ENCODE data around the gene ITPR2.

ITPR2 gene

GRCh38 chr12:26659930-26660329, 173.1 kb downstream of the ITPR2 start:
- H3F3A ChIP-seq (ENCODE audit: insufficient read depth, low read length), result no peaks in the 10 kb centered on the region
- H3K9ac ChIP-seq (ENCODE audit: low read length), result no peak overlapping the region
- no peak overlapping the region for H2AFZ ChIP-seq (ENCODE audit: low read length)
- peaks cover 54% of the 10 kb centered on the region for H3K36me3 ChIP-seq (ENCODE audit: insufficient read depth, low read length)
- no peaks in the 10 kb centered on the region for H4K20me1 ChIP-seq (ENCODE audit: insufficient read depth, low read length)
- H3K9me2 ChIP-seq (ENCODE audit: low read depth, low read length), result no peaks in the 10 kb centered on the region
- no peaks in the 10 kb centered on the region for H3K4me1 ChIP-seq (ENCODE audit: insufficient read depth, low read length, severe bottlenecking)
- H3K4me3 ChIP-seq (ENCODE audit: low read depth, low read length, poor library complexity, severe bottlenecking), result no peak overlapping the region
- H3K79me2 ChIP-seq (ENCODE audit: insufficient read depth, low read length), result no peaks in the 10 kb centered on the region
- H3K27ac ChIP-seq (ENCODE audit: low read depth, low read length, poor library complexity, severe bottlenecking), result no peak overlapping the region
- TF ChIP-seq EZH2 (IDR thresholded peaks at IDR 0.05; ENCODE audit: borderline replicate concordance, low read length), result no peak
- TF ChIP-seq, protein P1, sequence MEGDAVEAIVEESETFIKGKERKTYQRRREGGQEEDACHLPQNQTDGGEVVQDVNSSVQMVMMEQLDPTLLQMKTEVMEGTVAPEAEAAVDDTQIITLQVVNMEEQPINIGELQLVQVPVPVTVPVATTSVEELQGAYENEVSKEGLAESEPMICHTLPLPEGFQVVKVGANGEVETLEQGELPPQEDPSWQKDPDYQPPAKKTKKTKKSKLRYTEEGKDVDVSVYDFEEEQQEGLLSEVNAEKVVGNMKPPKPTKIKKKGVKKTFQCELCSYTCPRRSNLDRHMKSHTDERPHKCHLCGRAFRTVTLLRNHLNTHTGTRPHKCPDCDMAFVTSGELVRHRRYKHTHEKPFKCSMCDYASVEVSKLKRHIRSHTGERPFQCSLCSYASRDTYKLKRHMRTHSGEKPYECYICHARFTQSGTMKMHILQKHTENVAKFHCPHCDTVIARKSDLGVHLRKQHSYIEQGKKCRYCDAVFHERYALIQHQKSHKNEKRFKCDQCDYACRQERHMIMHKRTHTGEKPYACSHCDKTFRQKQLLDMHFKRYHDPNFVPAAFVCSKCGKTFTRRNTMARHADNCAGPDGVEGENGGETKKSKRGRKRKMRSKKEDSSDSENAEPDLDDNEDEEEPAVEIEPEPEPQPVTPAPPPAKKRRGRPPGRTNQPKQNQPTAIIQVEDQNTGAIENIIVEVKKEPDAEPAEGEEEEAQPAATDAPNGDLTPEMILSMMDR (IDR thresholded peaks at IDR 0.05; ENCODE audit: low read length), result no peak
- H3K9me3 ChIP-seq (ENCODE audit: low read length), result no peaks in the 10 kb centered on the region
- no peaks in the 10 kb centered on the region for H3K27me3 ChIP-seq (ENCODE audit: insufficient read depth, low read length)
- H3K4me2 ChIP-seq (ENCODE audit: low read length), result no peak overlapping the region

DNA sequence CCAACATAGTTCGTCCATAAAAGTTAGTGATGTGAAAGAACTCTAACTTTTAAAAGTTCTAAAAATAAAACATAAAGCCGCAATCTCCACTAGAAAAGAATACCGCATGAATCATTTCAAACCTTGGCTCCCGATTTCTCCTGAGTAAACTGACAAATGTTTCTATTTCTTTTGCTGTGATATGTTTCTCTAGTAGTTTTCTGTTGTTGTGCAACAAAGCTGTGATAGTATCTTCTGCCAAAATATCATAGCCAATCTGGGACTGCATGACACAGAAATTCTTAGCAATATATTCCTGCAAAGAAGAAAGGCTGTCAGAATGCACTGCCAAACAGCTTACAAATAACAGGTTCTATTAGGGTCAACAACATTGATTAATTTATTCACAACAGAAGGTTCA, 174.0 kb downstream of the ITPR2 start:
- Histone ChIP-seq H3K9ac (ENCODE audit: low read length) (no peak overlapping the region), H3K4me3 (ENCODE audit: low read depth, low read length, poor library complexity, severe bottlenecking) (no peak overlapping the region), H3F3A (ENCODE audit: insufficient read depth, low read length) (no peaks in the 10 kb centered on the region), H3K27ac (ENCODE audit: low read depth, low read length, poor library complexity, severe bottlenecking) (no peak overlapping the region), H4K20me1 (ENCODE audit: insufficient read depth, low read length) (no peaks in the 10 kb centered on the region), H3K36me3 (ENCODE audit: insufficient read depth, low read length) (peaks cover 63% of the 10 kb centered on the region), H3K27me3 (ENCODE audit: insufficient read depth, low read length) (no peaks in the 10 kb centered on the region), H3K9me3 (ENCODE audit: low read length) (no peaks in the 10 kb centered on the region), H3K79me2 (ENCODE audit: insufficient read depth, low read length) (no peaks in the 10 kb centered on the region), H3K4me2 (ENCODE audit: low read length) (no peak overlapping the region), H2AFZ (ENCODE audit: low read length) (no peak overlapping the region), H3K9me2 (ENCODE audit: low read depth, low read length) (no peaks in the 10 kb centered on the region), H3K4me1 (ENCODE audit: insufficient read depth, low read length, severe bottlenecking) (no peaks in the 10 kb centered on the region)
- no peak for TF ChIP-seq EZH2 (IDR thresholded peaks at IDR 0.05; ENCODE audit: borderline replicate concordance, low read length)
- TF ChIP-seq, protein P1 (IDR thresholded peaks at IDR 0.05; ENCODE audit: low read length), result no peak

- Histone ChIP-seq H3K4me2 (ENCODE audit: low read length) (no peak overlapping the region), H3K9ac (ENCODE audit: low read length) (no peak overlapping the region), H3K27me3 (ENCODE audit: insufficient read depth, low read length) (no peaks in the 10 kb centered on the region), H3K4me3 (ENCODE audit: low read depth, low read length, poor library complexity, severe bottlenecking) (no peak overlapping the region), H3K79me2 (ENCODE audit: insufficient read depth, low read length) (no peaks in the 10 kb centered on the region), H4K20me1 (ENCODE audit: insufficient read depth, low read length) (no peaks in the 10 kb centered on the region), H3K36me3 (ENCODE audit: insufficient read depth, low read length) (peaks cover 85% of the 10 kb centered on the region), H2AFZ (ENCODE audit: low read length) (no peak overlapping the region), H3K27ac (ENCODE audit: low read depth, low read length, poor library complexity, severe bottlenecking) (no peak overlapping the region), H3K9me2 (ENCODE audit: low read depth, low read length) (no peaks in the 10 kb centered on the region), H3K9me3 (ENCODE audit: low read length) (no peaks in the 10 kb centered on the region), H3F3A (ENCODE audit: insufficient read depth, low read length) (no peaks in the 10 kb centered on the region), H3K4me1 (ENCODE audit: insufficient read depth, low read length, severe bottlenecking) (no peaks in the 10 kb centered on the region)
- no peak for TF ChIP-seq EZH2 (IDR thresholded peaks at IDR 0.05; ENCODE audit: borderline replicate concordance, low read length)
- TF ChIP-seq, protein P1 (IDR thresholded peaks at IDR 0.05; ENCODE audit: low read length), result no peak
These were observed 178.4 kb downstream of the ITPR2 start for GRCh38 chr12:26654623-26655022.

All from OCI-LY1 (cell line).